ENCODE results near the gene BDH1.
"Not testable (repeated sequence)": the region's sequence is repeated elsewhere in the genome, so short reads cannot be mapped to it uniquely, and the experiment has no call there.

Gene BDH1

DNA sequence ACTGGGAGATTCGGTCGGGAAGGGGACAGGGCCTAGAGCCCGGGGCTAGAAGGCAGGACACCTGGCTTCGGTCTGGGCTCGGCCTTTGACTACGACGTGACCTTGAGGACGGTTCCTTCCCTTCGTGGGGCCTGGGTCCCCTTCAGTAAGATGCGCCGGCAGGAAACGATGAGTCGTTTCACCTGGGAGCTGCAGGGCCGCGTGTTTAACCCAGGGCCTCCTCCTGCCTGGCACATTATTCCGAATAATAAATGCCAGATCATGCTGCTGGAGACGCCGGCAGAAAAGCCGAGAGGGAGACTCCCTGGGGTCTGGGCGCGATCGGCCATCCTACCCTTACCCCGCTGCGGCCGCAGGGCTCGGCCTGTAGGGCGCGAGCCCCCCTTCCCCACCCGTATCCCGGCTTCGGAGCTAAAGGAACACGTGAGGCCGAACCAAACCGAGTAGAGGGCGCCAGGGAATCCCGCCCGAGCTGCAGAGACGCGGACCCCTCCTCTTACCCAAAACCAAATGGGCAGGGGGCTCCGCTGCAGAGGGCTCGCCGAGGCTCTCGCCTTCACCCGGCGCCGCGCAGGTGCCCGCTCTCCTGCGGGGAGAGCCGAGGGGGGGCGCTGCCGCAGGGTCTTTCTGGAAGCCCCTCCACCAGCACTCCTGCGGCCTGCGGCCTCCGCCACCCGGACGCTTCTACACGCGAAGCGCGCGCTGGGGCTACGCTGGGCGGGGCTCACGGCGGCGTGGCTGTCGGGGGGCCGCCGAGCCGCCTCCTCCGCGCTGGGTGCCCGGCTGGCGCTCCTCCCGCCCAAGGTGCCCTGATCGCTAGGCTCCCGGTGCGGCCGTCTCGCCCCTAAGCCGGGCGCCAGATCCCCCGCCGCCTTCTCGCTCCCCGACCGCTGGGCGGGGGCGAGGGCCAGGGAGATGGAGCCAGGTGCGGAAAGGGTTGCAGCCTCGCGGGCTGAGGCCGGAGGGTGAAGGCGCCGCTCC is at the start of gene BDH1:
Gene BDH1, minus strand, starts transcription at position 688 of the 981 bp plus-strand sequence. CDS start 9,525 bp downstream, outside the sequence.
- Mint-ChIP-seq H3K4me1 (peaks cover 11% of the 10 kb centered on the region), H3K27me3 (no peaks in the 10 kb centered on the region), H3K9me3 (no peaks in the 10 kb centered on the region), H3K4me3 (peak within 1 kb of the TSS; percentile 88), H3K27ac (peak within 1 kb of the TSS; percentile 75), H3K36me3 (peaks cover 3% of the 10 kb centered on the region)
- DNase-seq (ENCODE audit: low spot score in 2 of 2): peak; percentile 34 to 69
- ATAC-seq (ENCODE audit: low read depth): peak; percentile 34

DNA sequence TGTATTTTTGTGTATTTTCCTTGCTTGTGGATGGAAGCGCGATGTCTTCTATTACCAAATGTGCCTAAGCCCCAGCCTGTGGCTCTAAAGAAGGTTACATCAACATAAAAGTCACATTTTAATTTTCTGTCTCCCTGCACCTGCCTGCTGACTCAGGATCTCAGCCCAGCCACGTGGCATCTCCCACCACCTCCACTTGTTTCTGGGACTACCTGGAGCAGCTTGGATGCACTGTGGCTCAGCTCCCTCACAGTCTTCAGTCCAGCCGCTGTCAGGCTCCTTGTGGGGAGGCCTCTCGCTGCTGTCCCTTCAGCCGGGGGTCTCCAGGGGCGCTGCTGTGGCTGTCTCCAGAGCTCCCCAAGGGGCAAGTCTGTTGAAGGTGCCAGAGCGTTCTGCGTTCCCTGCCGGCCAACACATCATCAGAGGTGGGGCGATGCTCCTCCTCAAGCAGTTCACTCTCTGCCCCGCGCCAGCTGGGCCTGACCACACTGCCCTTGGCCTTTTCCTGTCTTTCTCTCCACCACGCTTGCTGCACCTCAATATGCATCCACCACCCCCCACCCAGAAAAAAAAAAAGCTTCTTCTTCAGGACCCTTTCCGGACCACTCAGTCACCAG is 47.7 kb upstream of the BDH1 start:
- Mint-ChIP-seq H3K9me3 (no peaks in the 10 kb centered on the region), H3K27me3 (no peaks in the 10 kb centered on the region), H3K27ac (no peak overlapping the region), H3K4me1 (peaks cover 9% of the 10 kb centered on the region), H3K36me3 (peaks cover 7% of the 10 kb centered on the region), H3K4me3 (no peak overlapping the region)
- no peak for ATAC-seq (ENCODE audit: low read depth)
- DNase-seq (ENCODE audit: low spot score in 2 of 2): no peak

DNA sequence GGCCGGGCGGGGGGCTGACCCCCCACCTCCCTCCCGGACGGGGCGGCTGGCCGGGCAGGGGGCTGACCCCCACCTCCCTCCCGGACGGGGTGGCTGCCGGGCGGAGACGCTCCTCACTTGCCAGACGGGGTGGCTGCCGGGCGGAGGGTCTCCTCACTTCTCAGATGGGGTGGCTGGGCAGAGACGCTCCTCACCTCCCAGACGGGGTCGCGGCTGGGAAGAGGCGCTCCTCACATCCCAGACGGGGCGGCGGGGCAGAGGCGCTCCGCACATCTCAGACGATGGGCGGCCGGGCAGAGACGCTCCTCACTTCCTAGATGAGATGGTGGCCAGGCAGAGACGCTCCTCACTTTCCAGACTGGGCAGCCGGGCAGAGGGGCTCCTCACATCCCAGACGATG is 46.6 kb upstream of the BDH1 start:
- H3K27me3 Mint-ChIP-seq; H3K36me3 Mint-ChIP-seq; H3K9me3 Mint-ChIP-seq; ATAC-seq (ENCODE audit: low read depth); H3K4me3 Mint-ChIP-seq; DNase-seq (ENCODE audit: low spot score in 2 of 2); H3K4me1 Mint-ChIP-seq; H3K27ac Mint-ChIP-seq: not testable (repeated sequence)

GRCh38 chr3:197601566-197601840 is 45.7 kb upstream of the BDH1 start:
- not testable (repeated sequence) for H3K4me3 Mint-ChIP-seq; H3K27ac Mint-ChIP-seq; H3K36me3 Mint-ChIP-seq; H3K27me3 Mint-ChIP-seq; H3K4me1 Mint-ChIP-seq; H3K9me3 Mint-ChIP-seq; ATAC-seq (ENCODE audit: low read depth); DNase-seq (ENCODE audit: low spot score in 2 of 2)

DNA sequence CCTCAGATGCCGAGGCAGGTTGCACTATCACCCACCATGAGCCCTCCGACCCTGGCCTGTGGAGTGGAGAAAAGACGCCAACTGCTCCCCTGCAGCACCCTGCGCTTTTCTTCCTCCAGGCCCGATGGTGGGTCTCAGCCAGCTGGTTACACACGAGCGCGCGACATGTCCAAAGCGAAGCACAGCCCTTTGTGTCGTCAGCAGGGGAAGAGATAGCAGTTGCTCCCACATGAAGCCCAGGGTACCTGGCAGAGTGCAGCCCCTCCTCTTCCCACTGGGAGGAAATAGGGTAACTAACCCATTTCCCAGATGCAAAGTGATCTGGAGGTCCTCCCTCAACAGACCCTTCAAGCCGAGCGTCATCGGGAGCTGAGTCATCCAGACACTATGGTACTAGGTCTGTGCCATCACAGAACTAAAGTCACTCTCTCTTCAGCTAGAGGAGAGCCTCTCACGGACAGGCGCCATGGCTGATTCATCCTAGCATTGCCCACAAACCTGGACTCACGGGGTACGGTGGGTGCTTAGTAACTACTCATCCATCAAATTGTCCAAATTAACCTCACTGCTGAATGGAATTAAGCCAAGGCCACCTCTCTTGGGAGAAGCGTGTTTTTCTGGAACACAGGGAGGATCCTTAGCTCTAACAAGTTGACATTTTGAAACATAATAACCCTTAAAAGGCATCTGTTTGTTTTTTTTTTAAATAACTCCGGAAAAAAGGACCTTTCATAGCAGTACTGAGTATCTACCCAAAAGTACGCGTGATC is 45.2 kb upstream of the BDH1 start:
- H3K27ac Mint-ChIP-seq: no peak overlapping the region
- no peak for DNase-seq (ENCODE audit: low spot score in 2 of 2)
- no peaks in the 10 kb centered on the region for H3K27me3 Mint-ChIP-seq
- H3K36me3 Mint-ChIP-seq: peaks cover 1% of the 10 kb centered on the region
- no peak overlapping the region for H3K4me3 Mint-ChIP-seq
- no peaks in the 10 kb centered on the region for H3K9me3 Mint-ChIP-seq
- peaks cover 6% of the 10 kb centered on the region for H3K4me1 Mint-ChIP-seq
- no peak for ATAC-seq (ENCODE audit: low read depth)

- peaks cover 4% of the 10 kb centered on the region for H3K36me3 Mint-ChIP-seq
- DNase-seq (ENCODE audit: low spot score in 2 of 2): peak; percentile 74 to 83
- H3K9me3 Mint-ChIP-seq: no peaks in the 10 kb centered on the region
- H3K27ac Mint-ChIP-seq: no peak overlapping the region
- peaks cover 6% of the 10 kb centered on the region for H3K4me1 Mint-ChIP-seq
- ATAC-seq (ENCODE audit: low read depth): peak; percentile 98
- no peak overlapping the region for H3K4me3 Mint-ChIP-seq
- H3K27me3 Mint-ChIP-seq: peaks cover 3% of the 10 kb centered on the region
Observed at GRCh38 chr3:197599089-197599765, 43.5 kb upstream of the BDH1 start.

DNA sequence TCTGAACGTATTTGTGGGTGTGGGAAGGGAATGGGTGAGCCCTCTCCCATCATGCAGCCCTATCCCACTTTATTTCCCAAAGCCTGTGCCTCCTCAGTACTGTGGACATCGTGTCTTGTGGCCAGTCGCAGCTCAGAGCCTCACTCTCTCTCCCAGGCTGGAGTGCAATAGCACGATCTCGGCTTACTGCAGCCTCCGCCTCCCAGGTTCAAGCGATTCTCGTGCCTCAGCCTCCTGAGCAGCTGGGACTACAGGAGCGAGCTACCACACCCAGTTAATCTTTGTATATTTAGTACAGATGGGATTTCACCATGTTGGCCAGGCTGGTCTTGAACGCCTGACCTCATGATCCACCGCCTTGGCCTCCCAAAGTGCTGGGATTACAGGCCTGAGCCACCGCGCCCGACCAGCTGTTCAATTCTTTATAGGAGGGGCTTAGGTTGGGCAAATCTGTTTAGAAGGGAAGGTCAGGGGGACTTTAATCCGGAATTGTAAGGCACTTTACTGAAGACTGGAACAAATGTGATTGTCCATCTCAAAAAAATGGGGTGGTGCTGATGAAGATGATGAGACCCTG is 42.7 kb upstream of the BDH1 start:
- no peak overlapping the region for H3K4me3 Mint-ChIP-seq
- DNase-seq (ENCODE audit: low spot score in 2 of 2): no peak
- H3K4me1 Mint-ChIP-seq: peaks cover 6% of the 10 kb centered on the region
- H3K27ac Mint-ChIP-seq: no peak overlapping the region
- H3K9me3 Mint-ChIP-seq: no peaks in the 10 kb centered on the region
- peaks cover 4% of the 10 kb centered on the region for H3K36me3 Mint-ChIP-seq
- ATAC-seq (ENCODE audit: low read depth): no peak
- peaks cover 3% of the 10 kb centered on the region for H3K27me3 Mint-ChIP-seq

DNA sequence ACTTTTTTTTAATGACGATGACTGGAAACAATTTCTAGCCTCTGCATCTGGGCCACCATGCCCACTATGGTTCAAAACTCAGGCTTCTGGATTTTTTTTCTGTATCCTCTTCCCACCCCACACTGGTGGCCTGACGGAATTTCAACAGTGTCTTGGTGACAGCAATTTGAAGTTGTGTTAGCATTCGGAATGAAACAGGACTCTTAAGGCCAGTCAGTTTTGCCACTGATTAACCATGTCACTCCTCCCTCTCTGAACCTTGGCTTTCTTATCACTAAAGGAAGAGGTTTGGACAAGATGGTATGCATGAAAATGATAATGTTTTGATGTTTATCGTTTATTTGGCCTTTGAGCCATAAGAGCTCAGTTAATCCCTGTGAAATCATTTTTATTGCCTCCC is 41.6 kb upstream of the BDH1 start:
- ATAC-seq (ENCODE audit: low read depth): no peak
- H3K27ac Mint-ChIP-seq: no peak overlapping the region

DNA sequence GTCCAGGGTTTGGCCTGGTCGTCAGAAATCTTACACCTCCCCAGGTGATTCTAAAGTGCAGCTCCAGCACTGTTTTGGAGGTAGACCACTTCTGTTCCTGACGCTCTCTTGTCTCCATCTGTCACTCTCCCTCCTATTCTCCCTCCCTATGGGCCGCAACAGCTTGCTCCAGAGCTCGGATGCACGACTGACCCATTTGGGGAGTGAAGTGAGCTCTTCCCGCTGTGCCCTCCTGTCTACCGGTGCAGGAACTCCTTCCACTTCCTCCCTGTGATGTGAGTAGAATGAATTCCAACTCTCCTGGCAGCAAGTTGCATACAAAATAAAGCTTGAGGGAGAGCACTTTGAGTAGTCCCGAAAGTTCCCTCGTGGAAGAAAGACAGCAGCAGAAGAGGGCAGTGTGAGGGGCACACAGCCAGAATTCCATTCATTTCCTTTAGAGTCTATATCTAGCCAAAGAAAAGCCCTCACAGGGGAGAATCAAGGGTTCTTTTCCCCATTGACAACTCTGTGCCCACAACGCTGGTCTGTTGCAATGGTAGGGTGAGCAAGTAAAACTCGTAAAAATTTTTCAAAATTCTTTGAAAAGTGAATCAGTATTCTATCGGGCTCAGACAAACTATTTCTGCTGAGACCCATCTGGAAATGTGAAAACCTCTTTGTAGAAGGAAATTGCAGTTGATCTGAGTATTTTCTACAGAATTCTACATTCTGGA is 39.9 kb upstream of the BDH1 start:
- Mint-ChIP-seq H3K4me3 (no peak overlapping the region), H3K27ac (no peak overlapping the region), H3K4me1 (peaks cover 6% of the 10 kb centered on the region), H3K9me3 (no peaks in the 10 kb centered on the region), H3K27me3 (peaks cover 5% of the 10 kb centered on the region), H3K36me3 (peaks cover 2% of the 10 kb centered on the region)
- ATAC-seq (ENCODE audit: low read depth) (no peak), DNase-seq (ENCODE audit: low spot score in 2 of 2) (no peak)

More for the DNA sequence above, 41.6 kb upstream of the BDH1 start:
- Mint-ChIP-seq H3K9me3 (no peaks in the 10 kb centered on the region), H3K27me3 (peaks cover 5% of the 10 kb centered on the region), H3K4me1 (peaks cover 6% of the 10 kb centered on the region), H3K36me3 (peaks cover 2% of the 10 kb centered on the region), H3K4me3 (no peak overlapping the region)
- no peak for DNase-seq (ENCODE audit: low spot score in 2 of 2)

DNA sequence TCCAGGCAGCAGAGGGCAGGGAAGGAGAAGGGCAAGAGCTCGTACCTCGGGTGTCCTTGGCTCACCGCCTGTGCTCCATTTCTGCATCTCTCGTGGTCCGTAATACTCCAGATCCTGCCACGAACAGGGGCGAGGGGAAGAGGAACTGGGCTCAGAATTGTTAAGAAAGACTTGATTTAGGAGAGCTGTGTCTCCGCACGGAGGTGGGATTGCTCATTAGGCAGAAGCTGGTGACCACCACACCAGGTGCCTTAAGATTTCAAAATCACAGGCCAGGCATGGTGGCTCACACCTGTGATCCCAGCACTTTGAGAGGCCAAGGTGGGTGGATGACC is 37.2 kb upstream of the BDH1 start:
- Mint-ChIP-seq H3K27me3 (peaks cover 5% of the 10 kb centered on the region), H3K27ac (no peak overlapping the region), H3K4me3 (no peak overlapping the region), H3K9me3 (no peaks in the 10 kb centered on the region), H3K4me1 (no peaks in the 10 kb centered on the region), H3K36me3 (peaks cover 2% of the 10 kb centered on the region)
- DNase-seq (ENCODE audit: low spot score in 2 of 2): no peak
- no peak for ATAC-seq (ENCODE audit: low read depth)

- Mint-ChIP-seq H3K9me3 (no peaks in the 10 kb centered on the region), H3K27me3 (peaks cover 5% of the 10 kb centered on the region), H3K36me3 (peaks cover 2% of the 10 kb centered on the region), H3K4me1 (no peaks in the 10 kb centered on the region), H3K4me3 (no peak overlapping the region), H3K27ac (no peak overlapping the region)
- ATAC-seq (ENCODE audit: low read depth): no peak
- no peak for DNase-seq (ENCODE audit: low spot score in 2 of 2)
Observed at GRCh38 chr3:197592361-197593045, 36.7 kb upstream of the BDH1 start.

DNA sequence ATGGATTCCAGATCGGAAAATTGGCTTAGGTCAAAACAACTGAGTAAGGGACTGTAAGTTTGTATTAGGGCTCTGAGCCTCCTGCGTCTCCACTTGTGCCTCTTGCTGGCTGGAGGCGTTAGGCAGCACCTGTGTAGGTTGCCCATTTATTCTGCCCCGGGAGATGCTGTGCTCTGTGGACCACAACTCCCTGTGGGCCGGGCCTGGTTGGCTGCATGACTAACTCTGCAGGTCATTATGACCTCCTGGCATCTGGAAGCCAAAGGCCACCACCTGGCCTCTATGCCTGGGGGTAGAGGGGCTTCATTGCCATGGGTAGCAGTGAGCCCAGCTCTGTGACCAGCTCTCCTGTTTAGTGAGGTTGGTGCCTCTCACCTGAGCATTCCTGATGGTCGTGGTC is 36.0 kb upstream of the BDH1 start:
- Mint-ChIP-seq H3K4me3 (no peak overlapping the region), H3K27me3 (peaks cover 5% of the 10 kb centered on the region), H3K4me1 (no peaks in the 10 kb centered on the region), H3K9me3 (no peaks in the 10 kb centered on the region), H3K36me3 (peaks cover 2% of the 10 kb centered on the region), H3K27ac (no peak overlapping the region)
- ATAC-seq (ENCODE audit: low read depth) (no peak), DNase-seq (ENCODE audit: low spot score in 2 of 2) (no peak)

Measured in memory B cell (primary cell).